Esophagus squamous epithelium (tissue), 4 donors: ENCODE results near the gene RAPGEFL1.
"Not testable (repeated sequence)": the region's sequence is repeated elsewhere in the genome, so short reads cannot be mapped to it uniquely, and the experiment has no call there.

Experiments
- CTCF ChIP-seq, 6 experiments: fragments of 450-650 bp in 4 of 6; fragments of 200-600 bp in 2 of 6; sonication (generic) in 2 of 6; IDR thresholded peaks; one replicate each; pipeline ENCODE4 v1.5.1; 2016 to 2019; ENCODE audit warnings: antibody characterized with exemption in 6 of 6, mild to moderate bottlenecking in 4 of 6, moderate library complexity in 4 of 6
- POLR2A ChIP-seq, 4 donors: fragments of 450-650 bp; IDR thresholded peaks; one replicate each; pipeline ENCODE4 v1.6.1; 2017; ENCODE audit warnings: antibody characterized with exemption in 4 of 4, mild to moderate bottlenecking in 4 of 4, moderate library complexity in 3 of 4

DNA sequence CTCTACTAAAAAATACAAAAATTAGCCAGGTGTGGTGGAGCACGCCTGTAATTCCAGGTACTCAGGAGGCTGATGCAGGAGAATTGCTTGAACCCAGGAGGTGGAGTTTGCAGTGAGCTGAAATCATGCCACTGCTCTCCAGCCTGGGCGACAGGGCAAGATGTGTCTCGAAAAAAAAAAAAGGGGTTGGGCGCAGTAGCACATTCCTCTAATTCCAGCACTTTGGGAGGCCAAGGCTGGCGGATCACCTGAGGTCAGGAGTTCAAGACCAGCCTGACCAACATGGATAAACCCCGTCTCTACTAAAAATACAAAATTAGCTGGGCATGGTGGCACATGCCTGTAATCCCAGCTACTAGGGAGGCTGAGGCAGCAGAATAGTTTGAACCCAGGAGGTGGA is 36.6 kb downstream of the RAPGEFL1 start:
- not testable (repeated sequence) for TF ChIP-seq POLR2A, CTCF (IDR thresholded peaks at IDR 0.05)
